ENCODE data around the gene OLFM3. TPM values are rescaled to one million over a fixed set of nuclear protein-coding genes. Genes with fewer than 3 reads are reported as not detected.

OLFM3 gene
- total RNA-seq (1 to 10 TPM in 1 of 5 donors, not detected in 4; 2.4 TPM), polyA plus RNA-seq (under 1 TPM in 1 of 3 donors, not detected in 2; 0.15 TPM)
- long read RNA-seq, donor 1, partial matches to known transcripts: 0 of 1 reads
- long read RNA-seq, donor 1, other reads (novel, unspliced or antisense): 0 of 1 reads
- long read RNA-seq, donor 2, partial matches to known transcripts: 0 of 9 reads
- long read RNA-seq, donor 2, other reads (novel, unspliced or antisense): 5 of 9 reads
- long read RNA-seq, donor 3: 0 reads
- long read RNA-seq, donor 4: 0 reads
- long read RNA-seq, donor 5, partial matches to known transcripts: 0 of 3 reads
- long read RNA-seq, donor 5, other reads (novel, unspliced or antisense): 0 of 3 reads
- long read RNA-seq, donor 6: 0 reads
- long read RNA-seq, donor 7, transcript OLFM3-202 (6 exons, 3,255 nt): major isoform, 6 of 6 reads
- long read RNA-seq, donor 7, partial matches to known transcripts: 0 of 6 reads
- long read RNA-seq, donor 7, other reads (novel, unspliced or antisense): 0 of 6 reads
- long read RNA-seq, donor 8, partial matches to known transcripts: 0 of 1 reads
- long read RNA-seq, donor 8, other reads (novel, unspliced or antisense): 0 of 1 reads
- long read RNA-seq, donor 9: 0 reads
- long read RNA-seq, donor 10, partial matches to known transcripts: 0 of 2 reads
- long read RNA-seq, donor 10, other reads (novel, unspliced or antisense): 0 of 2 reads

DNA sequence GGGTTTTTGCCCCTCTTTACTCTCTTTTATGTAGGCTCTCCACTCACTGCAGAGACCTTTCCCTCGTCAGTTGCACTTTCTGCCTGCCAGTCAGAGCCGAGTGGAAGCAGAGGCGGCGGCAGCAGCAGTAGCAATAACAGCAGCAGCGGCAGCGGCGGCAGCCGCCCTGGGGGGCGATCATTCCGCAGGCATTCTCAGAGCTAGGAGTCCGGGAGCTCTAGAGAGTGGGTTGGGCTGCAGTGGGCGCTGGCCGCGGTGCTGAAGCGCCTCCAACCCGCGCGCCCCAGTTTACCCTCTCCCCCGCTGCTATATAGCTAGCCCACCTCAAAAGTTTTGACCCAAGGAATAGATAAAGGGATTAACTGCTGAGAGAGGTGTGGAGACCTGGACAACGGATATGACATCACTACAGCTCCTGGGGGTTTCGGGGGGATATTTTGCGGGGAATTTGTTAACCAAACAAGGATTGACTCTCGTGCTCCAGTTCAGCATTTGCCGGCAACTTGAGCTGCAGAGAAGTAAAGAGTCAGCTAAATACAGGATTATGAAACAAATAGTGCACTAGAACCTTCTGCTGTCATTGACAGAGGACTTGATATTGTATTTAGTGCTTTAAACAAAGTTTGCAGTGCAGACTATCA, at the start of gene OLFM3:
Gene OLFM3 (minus strand): TSS at position 102 of the 641 bp plus-strand sequence.
- DNase-seq: peak in 1 of 2 donors; percentile 80
- H3K36me3 ChIP-seq: no peaks in the 10 kb centered on the region
- H3K27ac ChIP-seq: no peak within 1 kb of the TSS
- TF ChIP-seq EP300 (IDR thresholded peaks at IDR 0.05): no peak
- TF ChIP-seq POLR2A (IDR thresholded peaks at IDR 0.05): no peak
- TF ChIP-seq POLR2AphosphoS5 (IDR thresholded peaks at IDR 0.05): no peak
- TF ChIP-seq, protein P1, sequence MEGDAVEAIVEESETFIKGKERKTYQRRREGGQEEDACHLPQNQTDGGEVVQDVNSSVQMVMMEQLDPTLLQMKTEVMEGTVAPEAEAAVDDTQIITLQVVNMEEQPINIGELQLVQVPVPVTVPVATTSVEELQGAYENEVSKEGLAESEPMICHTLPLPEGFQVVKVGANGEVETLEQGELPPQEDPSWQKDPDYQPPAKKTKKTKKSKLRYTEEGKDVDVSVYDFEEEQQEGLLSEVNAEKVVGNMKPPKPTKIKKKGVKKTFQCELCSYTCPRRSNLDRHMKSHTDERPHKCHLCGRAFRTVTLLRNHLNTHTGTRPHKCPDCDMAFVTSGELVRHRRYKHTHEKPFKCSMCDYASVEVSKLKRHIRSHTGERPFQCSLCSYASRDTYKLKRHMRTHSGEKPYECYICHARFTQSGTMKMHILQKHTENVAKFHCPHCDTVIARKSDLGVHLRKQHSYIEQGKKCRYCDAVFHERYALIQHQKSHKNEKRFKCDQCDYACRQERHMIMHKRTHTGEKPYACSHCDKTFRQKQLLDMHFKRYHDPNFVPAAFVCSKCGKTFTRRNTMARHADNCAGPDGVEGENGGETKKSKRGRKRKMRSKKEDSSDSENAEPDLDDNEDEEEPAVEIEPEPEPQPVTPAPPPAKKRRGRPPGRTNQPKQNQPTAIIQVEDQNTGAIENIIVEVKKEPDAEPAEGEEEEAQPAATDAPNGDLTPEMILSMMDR (IDR thresholded peaks at IDR 0.05): no peak
- intact Hi-C loops (cut with DNase I; ENCODE audit: low total_unique reads): no loop called here
- peaks cover 0 to 4% (median 0%) of the 10 kb centered on the region in 4 donors for H3K9me3 ChIP-seq
- no peak within 1 kb of the TSS for H3K4me3 ChIP-seq
- peaks cover 0 to 23% (median 10%) of the 10 kb centered on the region in 3 donors for H3K27me3 ChIP-seq
- peaks cover 0 to 13% (median 6%) of the 10 kb centered on the region in 4 donors for H3K4me1 ChIP-seq
- WGBS, 5 donors: 4 to 10% (median 6%) methylated on average over 14 to 24 of the region's 24 CpGs

DNA sequence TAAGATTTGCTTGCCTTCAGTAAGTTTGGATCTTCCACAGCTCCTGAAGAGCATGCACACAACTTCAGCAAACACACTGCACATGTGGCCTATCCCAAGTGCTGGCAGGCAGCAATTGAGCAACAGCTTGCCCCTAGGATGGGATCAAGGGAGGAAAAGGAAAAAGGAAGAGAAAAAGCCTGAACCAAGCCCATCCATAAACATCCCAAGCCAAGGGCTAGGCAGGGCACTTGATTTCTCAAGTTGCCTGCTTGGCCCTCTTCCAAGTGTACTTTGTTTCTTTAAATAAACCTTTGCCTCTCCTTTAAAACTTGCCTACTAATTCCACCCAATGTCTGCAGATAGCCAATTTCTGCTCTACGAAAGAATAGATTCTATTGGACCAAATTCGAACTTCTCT, 49.0 kb upstream of the OLFM3 start:
- H3K27ac ChIP-seq: no peak overlapping the region

DNA sequence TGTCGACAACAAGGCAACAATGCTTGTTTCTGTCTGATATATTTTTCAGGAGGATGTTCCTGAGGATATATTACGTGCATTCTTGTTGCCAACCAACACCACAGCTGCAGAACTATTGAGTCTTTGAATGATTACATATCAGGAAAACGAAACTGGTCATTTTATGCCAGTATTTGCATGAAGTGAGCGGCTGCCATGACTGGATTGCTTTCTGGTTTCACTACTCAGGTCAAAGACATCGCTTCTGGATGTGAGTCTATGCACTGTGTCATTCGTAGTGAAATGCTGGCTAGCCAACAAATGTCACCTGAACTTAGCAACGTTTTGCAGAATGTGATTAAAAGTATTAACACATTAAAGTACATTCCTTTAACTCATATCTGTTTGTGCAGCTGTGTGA, 35.8 kb upstream of the OLFM3 start:
- H3K4me1 ChIP-seq: no peaks in the 10 kb centered on the region
- TF ChIP-seq POLR2AphosphoS5 (IDR thresholded peaks at IDR 0.05) (no peak), POLR2A (IDR thresholded peaks at IDR 0.05) (no peak), EP300 (IDR thresholded peaks at IDR 0.05) (no peak)
- TF ChIP-seq, protein P1 (IDR thresholded peaks at IDR 0.05): no peak
- H3K9me3 ChIP-seq: no peaks in the 10 kb centered on the region
- no peaks in the 10 kb centered on the region for H3K36me3 ChIP-seq
- WGBS, 5 donors: 53 to 68% (median 61%) methylated on average over 7 of the region's 7 CpGs
- no peak overlapping the region for H3K4me3 ChIP-seq
- DNase-seq: no peak
- intact Hi-C loops (cut with DNase I; ENCODE audit: low total_unique reads): no loop called here
- no peaks in the 10 kb centered on the region for H3K27me3 ChIP-seq
- no peak overlapping the region for H3K27ac ChIP-seq

More for the DNA sequence above, 49.0 kb upstream of the OLFM3 start:
- H3K36me3 ChIP-seq: no peaks in the 10 kb centered on the region
- no peaks in the 10 kb centered on the region for H3K4me1 ChIP-seq
- intact Hi-C loops (cut with DNase I; ENCODE audit: low total_unique reads): no loop called here
- H3K9me3 ChIP-seq: no peaks in the 10 kb centered on the region
- no peaks in the 10 kb centered on the region for H3K27me3 ChIP-seq
- 50 to 66% (median 65%) methylated on average over 2 of the region's 2 CpGs for whole genome bisulfite sequencing, 5 donors
- TF ChIP-seq EP300 (IDR thresholded peaks at IDR 0.05) (no peak), POLR2A (IDR thresholded peaks at IDR 0.05) (no peak), POLR2AphosphoS5 (IDR thresholded peaks at IDR 0.05) (no peak)
- TF ChIP-seq, protein P1 (IDR thresholded peaks at IDR 0.05): no peak
- DNase-seq: peak in 1 of 2 donors; percentile 33
- no peak overlapping the region for H3K4me3 ChIP-seq

DNA sequence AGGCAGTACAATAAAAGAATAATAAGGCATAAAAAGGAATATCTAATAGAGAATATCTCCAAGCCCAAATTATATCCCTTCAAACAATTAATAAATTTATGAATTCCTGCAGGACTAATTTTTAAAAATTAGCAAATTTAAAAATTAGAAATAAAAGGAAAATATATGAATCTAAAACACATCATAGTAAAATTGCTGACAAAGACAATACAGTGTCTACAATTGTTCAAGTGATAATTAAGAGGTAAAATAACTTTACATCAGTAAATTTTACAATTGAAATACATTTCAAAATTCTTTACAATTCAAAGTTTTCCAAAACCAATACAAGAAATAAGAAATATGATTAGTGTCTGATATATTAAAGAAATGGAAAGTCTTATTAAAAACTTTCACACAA, 22.8 kb upstream of the OLFM3 start:
- H3K27me3 ChIP-seq: no peaks in the 10 kb centered on the region
- no peaks in the 10 kb centered on the region for H3K4me1 ChIP-seq
- peaks cover 0 to 15% (median 4%) of the 10 kb centered on the region in 4 donors for H3K9me3 ChIP-seq
- no peak overlapping the region for H3K27ac ChIP-seq
- intact Hi-C loops (cut with DNase I; ENCODE audit: low total_unique reads): no loop called here
- TF ChIP-seq, protein P1 (IDR thresholded peaks at IDR 0.05): no peak
- TF ChIP-seq POLR2A (IDR thresholded peaks at IDR 0.05): no peak
- no peak for TF ChIP-seq EP300 (IDR thresholded peaks at IDR 0.05)
- no peak for TF ChIP-seq POLR2AphosphoS5 (IDR thresholded peaks at IDR 0.05)
- no peak overlapping the region for H3K4me3 ChIP-seq
- no peak for DNase-seq
- H3K36me3 ChIP-seq: no peaks in the 10 kb centered on the region

Measured in stomach (tissue), 19 donors.